GM12891 (cell line): ENCODE results near the gene RPL10A.

Source experiments
- DNase-seq: peaks from one replicate; pipeline ENCODE4 v3.0.0; 2011; ENCODE audit warnings: low spot score; ENCODE audit not compliant: insufficient read length
- FAIRE-seq: peaks from 2 replicates; lab custom pipeline; 2011; peaks lifted over from hg19 to GRCh38; lab: Jason Lieb, UNC
- PAX5 ChIP-seq: IDR thresholded peaks from 2 replicates; pipeline ENCODE4 v1.6.1; 2011; ENCODE audit warnings: low read length, moderate library complexity, mild to moderate bottlenecking; ENCODE audit not compliant: insufficient read depth, severe bottlenecking
- POLR2A ChIP-seq: IDR thresholded peaks from 2 replicates; pipeline ENCODE4 v1.6.1; 2011; ENCODE audit warnings: low read depth, low read length, control low read depth
- POLR2AphosphoS5 ChIP-seq: IDR thresholded peaks from 2 replicates; pipeline ENCODE4 v1.6.1; 2011; ENCODE audit warnings: low read depth, low read length, control low read depth
- POU2F2 ChIP-seq: IDR thresholded peaks from 2 replicates; pipeline ENCODE4 v1.6.1; 2011; ENCODE audit warnings: low read depth, mild to moderate bottlenecking, control low read depth, low read length, moderate library complexity
- SPI1 ChIP-seq: IDR thresholded peaks from 2 replicates; pipeline ENCODE4 v1.6.1; 2011; ENCODE audit warnings: low read depth, low read length, control low read depth
- TAF1 ChIP-seq: IDR thresholded peaks from 2 replicates; pipeline ENCODE4 v1.6.1; 2011; ENCODE audit warnings: low read depth, low read length, control low read depth

Gene RPL10A

DNA sequence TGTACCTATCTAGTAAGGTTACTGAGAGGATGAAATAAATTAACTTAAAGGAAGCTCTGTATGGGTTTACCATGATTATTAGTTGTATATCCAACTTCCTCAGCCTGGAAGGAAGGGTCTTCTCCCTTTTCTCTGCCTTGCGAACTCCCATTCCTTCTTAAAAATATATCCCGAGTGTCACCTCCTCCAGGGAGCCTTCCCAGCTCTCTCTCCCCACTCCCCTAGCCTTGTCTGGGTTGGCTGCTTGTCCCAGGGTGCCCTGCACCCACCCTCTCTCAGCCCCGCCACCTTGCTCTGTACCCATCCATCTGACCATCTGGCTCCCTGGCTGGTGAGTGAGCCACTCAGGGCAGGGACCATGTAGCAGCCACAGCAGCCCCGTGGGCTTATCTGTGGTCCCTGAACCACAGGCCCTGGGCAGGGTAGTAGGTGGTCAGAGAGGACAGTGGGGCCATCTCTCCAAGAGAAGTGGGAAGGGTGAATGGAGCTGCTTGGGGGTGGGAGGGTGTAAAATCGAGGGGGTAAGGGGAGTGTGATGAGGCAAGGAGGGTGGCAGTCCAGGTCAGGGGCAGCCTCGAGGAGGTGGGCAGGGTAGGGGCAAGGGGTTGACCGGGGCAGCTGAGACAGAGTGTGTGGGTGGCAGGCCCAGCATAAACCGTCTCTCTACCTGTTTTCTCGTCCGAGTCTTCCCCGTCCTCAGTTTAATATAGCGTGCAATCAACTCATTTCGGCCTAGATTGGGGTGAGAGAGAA is 15.9 kb downstream of the RPL10A start:
- TF ChIP-seq POLR2AphosphoS5, result no peak
- no peak for TF ChIP-seq PAX5
- DNase-seq, result no peak
- no peak for FAIRE-seq

DNA sequence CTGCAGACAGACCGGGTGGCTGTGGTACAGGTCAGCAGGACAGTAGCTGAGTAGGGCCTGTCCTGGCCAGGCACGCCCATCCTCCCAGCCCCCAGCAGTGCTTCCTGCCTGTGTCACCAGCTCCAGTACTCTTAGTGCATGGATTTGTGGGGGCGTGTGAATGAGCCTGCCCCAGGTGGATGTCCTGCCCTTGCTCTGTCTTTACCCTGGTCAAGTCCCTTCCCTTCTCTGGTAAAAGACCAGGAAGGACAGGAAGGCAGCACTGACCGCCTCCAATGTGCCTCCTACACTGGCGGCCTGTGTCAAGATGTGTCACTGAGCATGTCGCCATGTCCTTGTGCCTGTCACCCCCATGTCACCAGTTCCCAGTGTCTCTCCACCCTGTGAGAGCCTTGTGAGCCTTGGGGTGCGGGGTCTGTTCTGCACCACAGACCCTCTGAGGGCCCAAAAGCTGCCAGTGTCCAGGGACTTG is 16.8 kb downstream of the RPL10A start:
- DNase-seq (no peak), FAIRE-seq (no peak)
- TF ChIP-seq TAF1 (no peak), POLR2AphosphoS5 (no peak), POU2F2 (no peak), POLR2A (no peak), SPI1 (no peak), PAX5 (no peak)

DNA sequence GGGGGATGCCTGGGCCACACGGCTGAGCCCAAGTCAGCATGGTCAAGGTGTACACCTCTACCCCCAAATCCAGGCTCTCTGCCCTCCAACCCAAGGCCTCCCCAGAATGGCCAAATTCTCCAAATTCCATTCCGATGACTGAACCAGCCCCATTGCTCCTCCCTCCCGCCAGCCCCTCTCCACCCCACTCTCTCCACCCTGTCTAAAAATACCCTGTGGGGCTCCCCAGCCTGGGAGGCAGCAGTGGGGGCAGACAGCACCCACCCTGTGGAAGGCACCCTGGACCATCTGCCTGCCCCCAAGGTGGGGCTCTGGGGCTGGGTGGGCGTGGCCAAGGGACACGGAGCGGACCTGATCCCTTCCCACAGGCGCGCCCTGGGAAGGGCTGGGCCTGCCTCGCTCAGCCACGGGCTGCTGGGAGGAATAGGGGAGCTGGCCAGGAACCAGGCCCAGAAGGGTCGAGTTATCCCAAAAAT is 17.2 kb downstream of the RPL10A start:
- DNase-seq (no peak), FAIRE-seq (no peak)
- TF ChIP-seq POU2F2 (no peak), POLR2AphosphoS5 (no peak), TAF1 (no peak), POLR2A (no peak), SPI1 (no peak), PAX5 (no peak)

DNA sequence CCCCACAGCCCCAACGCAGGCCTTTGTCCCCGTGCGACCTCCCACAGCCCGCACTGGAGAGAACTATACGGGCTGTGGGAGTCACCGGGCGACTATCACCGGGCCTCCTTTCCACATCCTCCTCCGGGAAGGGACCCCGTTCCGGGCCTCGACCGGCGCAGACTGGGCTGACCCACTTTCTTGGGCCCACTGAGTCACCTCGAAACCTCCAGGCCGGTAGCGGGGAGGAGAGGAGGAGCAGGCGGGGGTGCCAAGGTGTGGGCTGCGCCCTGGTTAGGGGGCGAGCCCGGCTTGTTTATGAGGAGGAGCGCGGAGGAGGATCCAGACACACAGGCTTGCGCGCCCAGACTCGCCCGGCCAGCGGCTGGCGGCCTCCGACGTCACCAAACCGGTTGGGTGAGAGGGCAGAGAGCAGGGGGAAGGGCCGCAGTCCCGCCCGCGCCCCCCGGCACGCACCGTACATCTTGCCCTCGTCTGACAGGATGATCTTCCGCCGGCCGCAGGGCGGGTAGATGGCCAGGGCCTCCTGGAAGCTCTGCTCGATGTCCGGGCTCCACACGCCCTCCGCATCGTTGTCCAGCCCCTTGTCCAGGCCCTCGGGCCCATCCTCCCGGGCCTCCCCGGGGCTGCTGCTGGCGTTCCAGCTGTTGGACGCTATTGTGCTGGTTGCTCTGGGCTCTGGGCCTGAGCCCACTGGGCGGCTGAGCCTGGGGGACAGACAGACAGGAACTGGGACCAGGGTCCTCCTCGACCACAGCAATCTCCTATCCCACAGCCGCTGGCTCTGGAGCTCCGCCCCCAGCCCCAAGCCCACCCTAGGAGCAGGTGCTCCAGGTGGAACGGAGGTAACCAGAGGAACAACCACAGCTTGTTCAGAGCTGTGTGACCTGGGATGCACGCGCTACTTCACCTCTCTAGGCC is 18.1 kb downstream of the RPL10A start:
- TF ChIP-seq POLR2A (no peak), POLR2AphosphoS5 (no peak)
- FAIRE-seq (no peak), DNase-seq (no peak)

DNA sequence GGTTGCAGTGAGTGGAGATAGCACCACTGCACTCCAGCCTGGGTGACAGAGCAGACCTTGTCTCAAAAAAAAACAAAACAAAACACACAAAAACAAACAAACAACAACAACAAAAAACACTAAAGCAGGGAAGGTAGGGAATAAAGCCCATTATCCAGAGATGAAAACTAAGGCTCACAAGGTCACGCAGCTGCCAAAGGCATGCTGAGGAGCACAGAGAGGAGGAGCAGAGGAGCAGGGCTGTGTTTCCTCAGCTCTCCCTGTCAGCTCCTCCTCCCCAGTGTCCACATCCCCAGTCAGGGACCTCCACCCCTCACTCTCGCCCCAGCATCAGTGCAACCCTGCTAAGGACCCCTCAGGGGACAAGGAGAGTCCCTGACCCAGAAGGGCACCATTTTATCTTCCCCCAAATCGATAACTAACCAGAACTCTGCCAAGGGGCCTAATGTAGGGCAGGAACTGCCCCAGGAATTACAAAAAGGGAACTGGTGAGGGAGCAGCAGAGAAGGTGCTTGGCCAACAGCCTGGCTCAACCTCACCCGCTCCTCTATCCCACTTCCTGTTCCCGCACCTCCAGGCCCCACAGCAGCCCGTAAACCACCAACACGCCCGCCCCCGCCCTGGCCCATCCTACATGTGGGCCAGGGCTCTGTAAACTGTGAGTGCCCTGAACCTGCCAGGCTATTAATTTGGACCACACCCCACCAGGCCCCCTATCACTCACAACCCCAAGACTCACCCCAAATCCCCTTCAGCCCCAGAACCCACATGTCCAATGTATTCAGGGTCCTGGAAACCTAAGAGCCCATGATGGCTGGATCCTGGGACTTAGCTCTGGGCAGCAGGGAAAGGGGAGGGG is 19.7 kb downstream of the RPL10A start:
- DNase-seq (no peak), FAIRE-seq (no peak)
- TF ChIP-seq POU2F2 (no peak), SPI1 (peak; percentile 46; the same call in 1 of the 2 replicates), TAF1 (no peak), POLR2AphosphoS5 (no peak)

DNA sequence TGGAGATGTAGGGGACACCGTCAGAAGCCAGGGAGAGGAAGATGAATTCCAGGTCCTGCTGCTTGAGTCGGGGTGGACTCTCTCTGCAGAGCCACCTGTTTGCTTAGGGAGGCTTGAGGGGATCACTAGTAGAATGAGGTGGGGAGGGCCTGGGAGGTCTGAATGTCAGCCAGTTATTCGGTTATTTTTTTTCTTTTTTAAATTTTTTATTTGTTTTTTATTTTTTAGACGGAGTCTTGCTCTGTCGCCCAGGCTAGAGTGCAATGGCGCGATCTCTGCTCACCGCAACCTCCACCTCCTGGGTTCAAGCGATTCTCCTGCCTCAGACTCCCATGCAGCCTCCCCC is 20.3 kb downstream of the RPL10A start:
- no peak for DNase-seq
- no peak for FAIRE-seq
- TF ChIP-seq TAF1 (no peak), PAX5 (no peak), POLR2A (no peak), POU2F2 (no peak), SPI1 (no peak), POLR2AphosphoS5 (no peak)

DNA sequence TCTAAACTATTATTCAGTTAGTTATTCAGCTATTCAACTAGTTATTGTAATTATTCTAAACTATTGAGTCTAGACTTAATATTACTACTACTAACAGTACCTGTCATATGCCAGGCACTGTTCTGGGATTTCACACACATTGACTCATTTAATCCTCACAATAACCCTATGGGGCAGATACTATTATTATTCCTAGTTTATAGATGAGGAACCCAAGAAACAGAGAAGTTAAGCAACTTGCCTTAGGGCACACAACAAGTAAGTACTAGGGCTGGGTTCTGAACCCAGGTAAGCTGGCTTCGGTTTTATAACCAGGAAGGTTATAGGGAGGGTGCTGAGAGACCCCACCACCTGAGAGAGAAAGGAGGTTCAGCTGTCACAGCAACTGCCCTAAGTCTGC is 20.9 kb downstream of the RPL10A start:
- no peak for TF ChIP-seq PAX5
- TF ChIP-seq POLR2AphosphoS5, result no peak
- no peak for TF ChIP-seq SPI1
- TF ChIP-seq POU2F2, result no peak
- no peak for TF ChIP-seq TAF1
- TF ChIP-seq POLR2A, result no peak
- FAIRE-seq (no peak), DNase-seq (no peak)

DNA sequence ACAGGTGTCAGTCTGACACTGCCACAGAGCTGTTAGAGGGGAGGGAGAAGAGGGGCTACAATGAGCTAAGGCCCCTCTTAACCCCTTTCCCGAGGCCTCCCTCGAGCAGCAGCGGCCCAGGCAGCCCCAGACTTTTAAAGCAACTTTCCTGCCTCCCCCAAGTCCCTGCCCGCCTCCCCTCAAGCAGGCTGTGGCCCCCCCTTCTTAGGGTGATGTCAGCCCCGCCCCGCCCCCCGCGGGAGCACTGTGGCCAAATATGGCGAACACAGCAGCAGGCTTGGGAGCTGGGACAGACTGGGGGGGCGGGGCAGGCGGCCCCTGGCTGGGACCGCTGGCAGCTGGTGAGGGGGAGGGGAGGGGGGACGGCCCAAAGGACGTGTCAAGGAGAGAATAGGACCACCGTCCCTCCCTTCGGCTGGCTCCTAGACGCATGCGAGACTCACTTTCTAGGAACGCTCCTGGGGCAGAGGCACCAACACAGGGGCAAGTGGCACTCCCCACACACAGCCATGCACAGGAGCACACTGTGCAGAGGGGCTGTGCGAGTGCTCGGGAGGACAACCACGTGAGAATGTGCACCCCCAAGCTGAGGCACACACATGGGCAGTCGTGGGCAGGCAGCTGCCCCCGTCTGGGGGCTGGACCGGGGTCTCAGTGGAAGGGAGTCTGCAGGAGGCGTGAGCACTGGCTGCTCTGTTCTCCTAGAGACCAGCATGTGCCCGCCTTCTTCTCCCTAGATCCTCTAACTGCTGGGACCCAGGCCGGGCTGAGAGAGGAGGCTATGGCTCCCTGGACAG is 22.0 kb downstream of the RPL10A start:
- TF ChIP-seq PAX5 (no peak), TAF1 (no peak), POU2F2 (no peak), POLR2A (no peak)
- no peak for FAIRE-seq
- no peak for DNase-seq
